ENCODE measurements around the gene POU3F3.

Gene POU3F3

GRCh38 chr2:104862058-104862941 lies 8.4 kb downstream of the POU3F3 start:
- DNase-seq, result no peak

- no peak for DNase-seq
Measured at GRCh38 chr2:104863146-104863467, 9.2 kb downstream of the POU3F3 start.

GRCh38 chr2:104863468-104864279 lies 9.8 kb downstream of the POU3F3 start:
- no peak for DNase-seq

GRCh38 chr2:104864280-104865095 lies 10.6 kb downstream of the POU3F3 start:
- no peak for DNase-seq

- no peak for DNase-seq
Measured at GRCh38 chr2:104865096-104865470, 11.2 kb downstream of the POU3F3 start.

- no peak for DNase-seq
Measured at GRCh38 chr2:104866122-104866864, 12.4 kb downstream of the POU3F3 start.

GRCh38 chr2:104866883-104867812 lies 13.2 kb downstream of the POU3F3 start:
- DNase-seq, result no peak

GRCh38 chr2:104867813-104868504 lies 14.0 kb downstream of the POU3F3 start:
- DNase-seq, result no peak

GRCh38 chr2:104868505-104868866 lies 14.6 kb downstream of the POU3F3 start:
- DNase-seq, result no peak

GRCh38 chr2:104870100-104870975 lies 16.4 kb downstream of the POU3F3 start:
- no peak for DNase-seq

GRCh38 chr2:104871649-104871971 lies 17.7 kb downstream of the POU3F3 start:
- no peak for DNase-seq

- DNase-seq, result no peak
Measured at GRCh38 chr2:104871972-104872865, 18.3 kb downstream of the POU3F3 start.

- DNase-seq, result peak; percentile 70
Measured at GRCh38 chr2:104872866-104873688, 19.2 kb downstream of the POU3F3 start.

GRCh38 chr2:104873689-104874054 lies 19.8 kb downstream of the POU3F3 start:
- no peak for DNase-seq

- DNase-seq, result no peak
Measured at GRCh38 chr2:104874230-104874629, 20.3 kb downstream of the POU3F3 start.

- no peak for DNase-seq
Measured at GRCh38 chr2:104875262-104875661, 21.3 kb downstream of the POU3F3 start.

GRCh38 chr2:104876606-104877570 lies 23.0 kb downstream of the POU3F3 start:
- no peak for DNase-seq
